ENCODE results near the gene NEUROD6. TPM values are rescaled to one million over a fixed set of nuclear protein-coding genes. Genes with fewer than 3 reads are reported as not detected.

NEUROD6 gene
- total RNA-seq, 1 donor from 2014 or later = not detected

- no peaks in the 10 kb centered on the region for H3K9me3 Mint-ChIP-seq (ENCODE audit: unreplicated experiment)
- no peaks in the 10 kb centered on the region for H3K36me3 Mint-ChIP-seq (ENCODE audit: unreplicated experiment)
- no peak overlapping the region for H3K27ac Mint-ChIP-seq (ENCODE audit: unreplicated experiment)
- no peaks in the 10 kb centered on the region for H3K4me1 Mint-ChIP-seq (ENCODE audit: unreplicated experiment)
- H3K27me3 Mint-ChIP-seq (ENCODE audit: unreplicated experiment) = peaks cover 11% of the 10 kb centered on the region
- TF ChIP-seq, protein P1, sequence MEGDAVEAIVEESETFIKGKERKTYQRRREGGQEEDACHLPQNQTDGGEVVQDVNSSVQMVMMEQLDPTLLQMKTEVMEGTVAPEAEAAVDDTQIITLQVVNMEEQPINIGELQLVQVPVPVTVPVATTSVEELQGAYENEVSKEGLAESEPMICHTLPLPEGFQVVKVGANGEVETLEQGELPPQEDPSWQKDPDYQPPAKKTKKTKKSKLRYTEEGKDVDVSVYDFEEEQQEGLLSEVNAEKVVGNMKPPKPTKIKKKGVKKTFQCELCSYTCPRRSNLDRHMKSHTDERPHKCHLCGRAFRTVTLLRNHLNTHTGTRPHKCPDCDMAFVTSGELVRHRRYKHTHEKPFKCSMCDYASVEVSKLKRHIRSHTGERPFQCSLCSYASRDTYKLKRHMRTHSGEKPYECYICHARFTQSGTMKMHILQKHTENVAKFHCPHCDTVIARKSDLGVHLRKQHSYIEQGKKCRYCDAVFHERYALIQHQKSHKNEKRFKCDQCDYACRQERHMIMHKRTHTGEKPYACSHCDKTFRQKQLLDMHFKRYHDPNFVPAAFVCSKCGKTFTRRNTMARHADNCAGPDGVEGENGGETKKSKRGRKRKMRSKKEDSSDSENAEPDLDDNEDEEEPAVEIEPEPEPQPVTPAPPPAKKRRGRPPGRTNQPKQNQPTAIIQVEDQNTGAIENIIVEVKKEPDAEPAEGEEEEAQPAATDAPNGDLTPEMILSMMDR (IDR thresholded peaks at IDR 0.05) = no peak
- no peak overlapping the region for H3K4me3 Mint-ChIP-seq (ENCODE audit: unreplicated experiment)
- no peak for DNase-seq (ENCODE audit: extremely low spot score, unreplicated experiment)
These were observed 19.9 kb downstream of the NEUROD6 start for GRCh38 chr7:31320675-31321074.

- Mint-ChIP-seq H3K4me3 (ENCODE audit: unreplicated experiment) (no peak overlapping the region), H3K9me3 (ENCODE audit: unreplicated experiment) (no peaks in the 10 kb centered on the region), H3K4me1 (ENCODE audit: unreplicated experiment) (no peaks in the 10 kb centered on the region), H3K27me3 (ENCODE audit: unreplicated experiment) (peaks cover 11% of the 10 kb centered on the region), H3K27ac (ENCODE audit: unreplicated experiment) (no peak overlapping the region), H3K36me3 (ENCODE audit: unreplicated experiment) (no peaks in the 10 kb centered on the region)
- no peak for DNase-seq (ENCODE audit: extremely low spot score, unreplicated experiment)
- TF ChIP-seq, protein P1 (IDR thresholded peaks at IDR 0.05) = no peak
These were observed 22.2 kb downstream of the NEUROD6 start for GRCh38 chr7:31318313-31318712.

DNA sequence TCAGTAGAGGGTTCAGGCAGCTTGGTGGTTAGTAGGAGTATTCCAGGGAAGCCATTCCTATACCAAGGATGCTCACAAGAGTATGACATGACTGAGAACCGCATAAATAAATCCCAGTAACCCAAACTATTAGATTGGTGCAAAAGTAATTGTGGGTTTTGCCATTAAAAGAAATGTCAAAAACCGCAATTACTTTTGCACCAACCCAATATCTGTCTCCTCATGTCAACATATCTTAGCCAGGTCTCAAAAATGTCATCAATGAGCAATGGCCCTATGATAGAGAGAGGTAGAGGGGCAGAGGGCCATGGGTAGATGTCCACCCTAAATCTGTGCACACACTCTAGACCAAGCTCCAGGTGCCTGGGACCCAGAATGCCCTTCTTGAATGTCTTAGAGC is 23.6 kb downstream of the NEUROD6 start:
- H3K27ac Mint-ChIP-seq (ENCODE audit: unreplicated experiment) = no peak overlapping the region
- no peaks in the 10 kb centered on the region for H3K9me3 Mint-ChIP-seq (ENCODE audit: unreplicated experiment)
- H3K27me3 Mint-ChIP-seq (ENCODE audit: unreplicated experiment) = peaks cover 11% of the 10 kb centered on the region
- TF ChIP-seq, protein P1 (IDR thresholded peaks at IDR 0.05) = no peak
- no peaks in the 10 kb centered on the region for H3K36me3 Mint-ChIP-seq (ENCODE audit: unreplicated experiment)
- no peaks in the 10 kb centered on the region for H3K4me1 Mint-ChIP-seq (ENCODE audit: unreplicated experiment)
- no peak for DNase-seq (ENCODE audit: extremely low spot score, unreplicated experiment)
- no peak overlapping the region for H3K4me3 Mint-ChIP-seq (ENCODE audit: unreplicated experiment)

DNA sequence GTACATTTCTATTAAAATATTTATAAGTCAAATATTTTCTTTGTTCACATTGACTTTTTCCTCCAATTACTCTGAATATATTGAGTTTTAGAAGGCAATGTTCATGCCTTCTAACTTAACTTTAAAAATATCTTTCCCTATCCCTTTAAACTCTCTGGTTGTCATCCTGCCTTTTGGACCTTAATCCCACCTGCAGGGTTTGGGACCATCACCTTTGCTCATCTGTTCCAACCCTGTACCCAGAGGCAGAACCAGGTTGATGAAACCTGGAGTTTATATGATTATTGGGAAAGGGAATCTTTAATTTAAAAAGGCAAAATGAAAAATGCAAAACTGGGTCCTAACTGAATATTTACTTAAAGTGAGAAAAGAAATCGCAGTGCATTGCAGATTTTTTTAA is 24.8 kb downstream of the NEUROD6 start:
- H3K9me3 Mint-ChIP-seq (ENCODE audit: unreplicated experiment) = no peaks in the 10 kb centered on the region
- H3K27ac Mint-ChIP-seq (ENCODE audit: unreplicated experiment) = no peak overlapping the region
- no peaks in the 10 kb centered on the region for H3K36me3 Mint-ChIP-seq (ENCODE audit: unreplicated experiment)
- peaks cover 12% of the 10 kb centered on the region for H3K27me3 Mint-ChIP-seq (ENCODE audit: unreplicated experiment)
- TF ChIP-seq, protein P1 (IDR thresholded peaks at IDR 0.05) = no peak
- no peaks in the 10 kb centered on the region for H3K4me1 Mint-ChIP-seq (ENCODE audit: unreplicated experiment)
- no peak overlapping the region for H3K4me3 Mint-ChIP-seq (ENCODE audit: unreplicated experiment)
- no peak for DNase-seq (ENCODE audit: extremely low spot score, unreplicated experiment)

DNA sequence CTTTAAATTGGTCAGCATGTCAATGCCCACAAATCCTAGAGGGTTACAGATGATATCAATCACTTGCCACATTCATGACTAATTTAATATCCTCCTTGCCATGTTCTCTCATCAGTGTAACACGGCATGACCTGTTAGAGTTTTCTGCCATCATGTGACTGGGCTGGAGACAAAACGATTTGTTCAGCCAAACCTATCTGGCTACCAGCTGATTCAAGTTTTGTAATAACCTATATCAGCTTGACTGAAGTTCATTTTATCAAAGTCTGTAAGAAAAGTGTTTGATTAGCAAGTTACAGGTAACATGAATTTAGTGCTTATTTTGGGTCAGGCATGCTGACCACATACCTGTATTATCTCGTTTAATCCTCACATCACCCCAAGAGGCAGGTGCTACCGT is 25.7 kb downstream of the NEUROD6 start:
- no peak overlapping the region for H3K27ac Mint-ChIP-seq (ENCODE audit: unreplicated experiment)
- H3K4me1 Mint-ChIP-seq (ENCODE audit: unreplicated experiment) = no peaks in the 10 kb centered on the region
- TF ChIP-seq, protein P1 (IDR thresholded peaks at IDR 0.05) = no peak
- H3K36me3 Mint-ChIP-seq (ENCODE audit: unreplicated experiment) = no peaks in the 10 kb centered on the region
- DNase-seq (ENCODE audit: extremely low spot score, unreplicated experiment) = no peak
- no peaks in the 10 kb centered on the region for H3K9me3 Mint-ChIP-seq (ENCODE audit: unreplicated experiment)
- no peak overlapping the region for H3K4me3 Mint-ChIP-seq (ENCODE audit: unreplicated experiment)
- peaks cover 10% of the 10 kb centered on the region for H3K27me3 Mint-ChIP-seq (ENCODE audit: unreplicated experiment)
